Measurements from ENCODE around the gene SMTNL2.

DNA sequence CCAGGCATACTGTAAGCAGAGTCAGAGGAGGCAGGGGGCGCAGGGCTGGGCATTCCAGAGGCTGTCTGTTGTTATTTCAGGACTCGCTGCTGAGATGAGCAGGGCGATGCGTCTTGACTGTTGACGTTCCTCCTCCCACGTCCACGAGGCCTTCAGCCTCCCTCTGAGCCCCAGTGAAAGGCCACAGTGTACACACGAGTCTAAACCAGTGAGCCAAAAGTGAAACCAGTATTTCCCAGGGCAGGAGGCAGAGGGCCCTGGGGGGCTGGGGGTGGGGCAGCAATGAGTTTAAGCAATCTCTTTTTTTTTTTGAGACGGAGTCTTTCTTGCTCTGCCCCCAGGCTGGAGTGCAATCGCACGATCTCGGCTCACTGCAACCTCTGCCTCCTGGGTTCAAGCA, 21.5 kb downstream of the SMTNL2 start:
- TF ChIP-seq, protein P1, sequence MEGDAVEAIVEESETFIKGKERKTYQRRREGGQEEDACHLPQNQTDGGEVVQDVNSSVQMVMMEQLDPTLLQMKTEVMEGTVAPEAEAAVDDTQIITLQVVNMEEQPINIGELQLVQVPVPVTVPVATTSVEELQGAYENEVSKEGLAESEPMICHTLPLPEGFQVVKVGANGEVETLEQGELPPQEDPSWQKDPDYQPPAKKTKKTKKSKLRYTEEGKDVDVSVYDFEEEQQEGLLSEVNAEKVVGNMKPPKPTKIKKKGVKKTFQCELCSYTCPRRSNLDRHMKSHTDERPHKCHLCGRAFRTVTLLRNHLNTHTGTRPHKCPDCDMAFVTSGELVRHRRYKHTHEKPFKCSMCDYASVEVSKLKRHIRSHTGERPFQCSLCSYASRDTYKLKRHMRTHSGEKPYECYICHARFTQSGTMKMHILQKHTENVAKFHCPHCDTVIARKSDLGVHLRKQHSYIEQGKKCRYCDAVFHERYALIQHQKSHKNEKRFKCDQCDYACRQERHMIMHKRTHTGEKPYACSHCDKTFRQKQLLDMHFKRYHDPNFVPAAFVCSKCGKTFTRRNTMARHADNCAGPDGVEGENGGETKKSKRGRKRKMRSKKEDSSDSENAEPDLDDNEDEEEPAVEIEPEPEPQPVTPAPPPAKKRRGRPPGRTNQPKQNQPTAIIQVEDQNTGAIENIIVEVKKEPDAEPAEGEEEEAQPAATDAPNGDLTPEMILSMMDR (IDR thresholded peaks at IDR 0.05; ENCODE audit: low read length), result no peak
- no peak for TF ChIP-seq EZH2phosphoT487 (IDR thresholded peaks at IDR 0.05; ENCODE audit: low read length)

All from MM.1S (cell line).